Daoy (cell line): Measurements from ENCODE around the gene PREP. TPM values are rescaled to one million over a fixed set of nuclear protein-coding genes. Genes with fewer than 3 reads are reported as not detected.
"Not testable (repeated sequence)": the region's sequence is repeated elsewhere in the genome, so short reads cannot be mapped to it uniquely, and the experiment has no call there.

Experiments
- DNase-seq: peaks from one replicate; pipeline ENCODE4 v3.0.0-alpha.2; 2015; ENCODE audit warnings: low read depth
- total RNA-seq: library from RNA; depleted of rRNA; stranded (reverse); fragments of >200 nt; shearing (Covaris generic); gene quantifications from 2 replicates; pipeline ENCODE4 v1.2.3, GENCODE V29; 2014; rRNA removed

PREP gene
- total RNA-seq, 1 experiment from 2014 or later = 17.0 TPM

DNA sequence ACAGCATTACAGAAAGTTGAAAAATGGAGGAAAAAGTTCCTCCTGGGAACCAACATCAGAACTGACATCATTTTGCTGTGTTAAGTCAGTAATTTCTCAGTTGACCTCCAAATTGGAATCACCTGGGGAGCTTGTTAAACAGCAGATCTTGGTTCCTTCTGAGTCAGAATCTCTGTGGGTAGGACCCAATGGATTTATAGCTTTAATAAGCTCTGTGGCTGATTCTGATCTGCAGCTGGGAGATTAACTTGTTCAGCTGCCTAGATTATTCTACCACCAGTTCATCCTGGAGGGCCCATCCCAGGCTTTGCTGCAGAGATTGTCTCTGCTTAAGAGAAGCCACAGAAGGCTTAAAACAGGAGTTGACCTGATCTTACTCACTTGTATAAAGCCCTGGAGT is 132.4 kb downstream of the PREP start:
- no peak for DNase-seq

DNA sequence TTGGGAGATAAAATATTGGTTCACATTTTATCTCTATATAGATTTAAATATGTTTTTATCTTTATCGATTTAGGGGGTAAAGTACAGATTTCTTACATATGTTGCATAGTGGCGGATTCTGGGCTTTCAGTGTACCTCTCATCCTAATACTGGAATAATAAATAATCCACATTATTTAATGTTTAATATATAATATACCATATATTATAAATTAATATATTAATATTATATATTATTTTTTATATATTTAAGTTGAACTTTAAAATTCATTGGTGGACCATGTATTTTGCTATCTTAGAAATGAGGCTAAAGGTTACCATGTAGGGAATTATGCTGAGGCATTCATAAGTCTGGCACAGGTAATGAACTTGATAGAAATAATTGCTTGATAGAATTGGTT is 133.5 kb downstream of the PREP start:
- no peak for DNase-seq

DNA sequence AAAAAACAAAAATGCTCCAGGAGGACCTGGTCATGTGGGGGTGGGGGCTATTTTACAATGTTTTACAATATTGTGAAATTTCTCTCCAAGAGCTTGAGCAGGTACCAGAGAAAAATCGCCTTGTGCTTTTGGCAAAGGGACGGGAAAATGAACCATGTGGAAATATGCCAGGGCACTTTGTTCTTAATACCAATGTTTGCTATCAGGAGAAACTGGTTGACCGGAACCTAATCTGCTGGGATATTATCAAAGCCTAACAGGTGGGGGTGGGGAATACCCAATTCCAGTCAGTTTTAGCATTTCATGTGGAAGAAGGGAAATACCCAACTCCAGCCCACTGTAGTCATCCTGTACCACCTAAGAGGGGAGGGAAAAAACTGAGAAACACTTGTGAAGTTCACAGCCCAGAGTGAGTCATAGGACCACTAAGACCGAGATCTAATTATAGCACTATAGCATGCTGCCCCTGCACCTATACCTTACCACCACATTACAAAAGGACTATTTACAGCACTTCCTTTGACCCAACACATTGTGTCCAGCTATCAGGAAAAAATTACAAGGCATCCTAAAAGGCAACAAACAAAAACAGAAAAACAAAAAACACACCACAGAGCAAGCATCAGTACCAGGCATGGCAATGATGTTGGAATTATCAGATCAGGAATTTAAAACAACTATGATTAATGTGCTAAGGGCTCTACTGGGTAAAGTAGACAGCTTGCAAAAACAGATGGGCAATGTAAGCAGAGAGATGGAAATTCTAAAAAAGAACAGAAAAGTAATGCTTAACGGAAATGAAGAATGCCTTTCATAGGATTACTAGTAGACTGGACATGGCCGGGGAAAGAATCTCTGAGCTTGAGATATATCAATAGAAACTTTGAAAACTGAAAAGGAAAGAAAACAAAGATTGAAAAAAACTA is 138.9 kb downstream of the PREP start:
- DNase-seq = peak; percentile 28

DNA sequence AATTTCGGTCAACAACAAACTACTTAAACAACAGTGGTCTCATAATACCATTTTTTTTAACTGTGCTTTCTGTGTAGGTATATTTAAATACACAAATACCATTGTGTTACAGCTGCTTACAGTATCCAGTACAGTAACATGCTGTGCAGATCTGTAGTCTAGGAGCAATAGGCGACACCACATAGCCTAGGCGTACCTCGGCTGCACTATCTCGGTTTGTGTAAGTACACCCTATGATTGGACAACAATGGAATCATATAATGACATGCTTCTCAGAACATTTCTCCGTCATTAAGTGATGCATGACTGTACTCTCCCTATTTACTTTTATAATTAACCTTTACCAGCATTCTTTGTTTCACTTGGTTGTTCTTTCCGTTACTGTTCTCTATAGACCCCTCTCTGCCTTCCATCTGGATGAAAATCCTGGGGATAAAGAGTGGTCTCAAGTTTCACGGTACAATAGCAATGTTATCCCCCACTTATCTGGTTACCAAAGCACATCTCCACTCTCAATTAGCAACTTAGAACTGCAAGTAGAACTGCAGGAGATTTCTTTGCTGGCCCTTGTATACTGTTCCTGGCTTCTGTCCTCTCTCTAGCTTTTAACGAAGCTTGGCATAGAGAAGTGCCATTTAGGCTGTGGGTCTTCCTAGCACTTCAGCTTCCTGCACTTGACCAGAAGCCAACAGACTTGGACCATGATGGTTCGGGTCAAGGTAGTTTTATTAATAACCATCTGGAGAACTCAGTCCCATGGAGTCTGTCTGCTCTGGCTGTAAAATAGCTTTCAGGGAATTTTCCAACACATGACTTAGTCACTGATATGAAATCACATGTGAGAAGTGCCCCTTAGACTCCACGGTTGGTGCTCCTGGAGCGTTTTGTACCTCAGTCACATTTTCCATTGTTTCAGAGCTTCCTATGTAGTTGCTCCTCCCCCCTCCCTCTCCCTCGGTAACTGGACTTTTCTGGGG is 142.7 kb downstream of the PREP start:
- DNase-seq = peak; percentile 46

DNA sequence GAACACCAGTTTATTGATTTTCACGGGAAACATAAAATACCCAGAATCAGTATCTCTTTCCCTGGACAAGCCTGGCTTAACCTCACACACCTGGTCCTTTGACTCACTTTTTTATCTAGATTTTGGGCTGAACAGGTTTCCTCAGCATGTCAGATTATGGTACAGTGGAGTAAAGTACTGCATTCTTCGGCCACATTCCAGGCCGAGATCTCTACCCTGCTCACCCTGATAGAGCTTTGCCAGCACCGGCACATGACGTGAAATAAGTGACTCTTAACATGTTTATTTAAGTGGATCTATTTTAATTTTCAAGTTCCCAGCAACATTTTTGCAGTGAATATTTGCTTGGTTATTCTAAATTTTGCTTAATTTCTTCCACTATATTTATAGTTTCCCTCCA is 144.1 kb downstream of the PREP start:
- DNase-seq = no peak

DNA sequence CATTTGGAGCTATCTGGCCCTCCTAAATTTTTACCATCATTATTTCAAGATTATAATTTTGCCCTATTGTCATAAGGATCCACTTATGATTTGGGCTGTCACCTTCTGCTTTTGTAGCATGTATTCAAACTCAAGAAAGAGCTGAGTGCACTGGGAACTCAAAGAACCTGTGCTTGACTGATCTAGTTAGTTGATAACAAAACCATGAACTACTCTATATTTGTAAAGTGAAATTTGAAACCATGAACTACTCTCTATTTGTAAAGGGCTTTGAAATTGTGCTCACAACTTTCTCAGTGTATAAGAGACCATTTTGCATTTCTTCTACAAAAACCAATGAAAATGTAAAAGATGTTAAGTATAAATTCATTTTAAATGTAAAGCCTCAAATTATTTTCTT is 145.5 kb downstream of the PREP start:
- no peak for DNase-seq

DNA sequence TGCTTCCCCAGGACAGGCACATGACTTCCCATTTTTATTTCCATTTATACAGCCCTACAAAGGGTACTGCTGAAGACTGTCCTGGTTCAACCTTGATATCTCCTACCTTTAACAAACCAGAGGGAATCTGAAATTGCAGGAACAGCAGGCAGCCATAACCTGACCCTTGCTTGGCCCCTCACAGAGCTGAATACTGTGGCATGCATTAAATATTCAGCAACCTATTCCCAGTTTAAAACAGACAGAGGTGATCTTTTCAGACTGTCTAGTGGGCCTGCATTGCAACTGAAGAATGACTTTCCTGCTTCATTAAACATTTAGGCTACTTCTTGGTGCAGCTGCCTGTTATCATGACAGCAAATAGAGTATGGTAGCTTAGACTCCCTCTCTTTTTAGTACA is 146.3 kb downstream of the PREP start:
- no peak for DNase-seq

DNA sequence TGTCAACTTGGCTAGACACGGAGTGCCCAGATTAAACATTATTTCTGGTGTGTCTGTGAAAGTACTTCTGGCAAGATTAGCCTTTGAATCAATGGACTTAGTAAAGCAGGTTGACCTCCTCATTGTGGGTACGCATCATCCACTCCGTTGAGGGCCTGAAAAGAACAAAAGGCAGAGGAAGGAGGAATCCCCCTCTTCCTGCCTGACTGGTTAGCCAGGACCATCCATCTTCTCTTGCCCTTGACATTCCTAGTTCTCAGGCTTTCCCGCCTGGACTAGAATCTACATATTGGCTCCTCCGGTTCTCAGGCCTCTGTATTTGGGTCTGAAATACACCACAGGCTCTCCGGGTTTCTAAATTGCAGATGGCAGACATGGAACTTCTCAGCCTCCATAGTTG is 149.1 kb downstream of the PREP start:
- no peak for DNase-seq

DNA sequence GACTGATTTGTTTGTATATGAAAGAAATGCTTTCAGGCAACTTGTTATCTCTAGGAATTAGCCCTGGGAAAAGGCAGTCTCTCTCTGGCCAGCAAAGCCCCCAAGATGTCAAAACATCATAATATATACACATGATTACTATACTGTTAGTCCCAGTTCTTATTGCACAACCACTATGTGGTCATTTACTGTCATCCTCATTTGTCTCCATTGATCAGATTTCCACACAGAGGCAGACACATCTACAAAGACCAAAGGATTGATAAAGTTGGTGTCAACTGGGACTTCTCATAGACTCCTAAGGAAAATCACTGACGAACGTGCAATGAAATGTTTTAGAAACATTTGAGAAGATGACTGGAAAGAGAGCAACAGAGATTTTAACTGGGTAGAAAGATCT is 151.2 kb downstream of the PREP start:
- no peak for DNase-seq

DNA sequence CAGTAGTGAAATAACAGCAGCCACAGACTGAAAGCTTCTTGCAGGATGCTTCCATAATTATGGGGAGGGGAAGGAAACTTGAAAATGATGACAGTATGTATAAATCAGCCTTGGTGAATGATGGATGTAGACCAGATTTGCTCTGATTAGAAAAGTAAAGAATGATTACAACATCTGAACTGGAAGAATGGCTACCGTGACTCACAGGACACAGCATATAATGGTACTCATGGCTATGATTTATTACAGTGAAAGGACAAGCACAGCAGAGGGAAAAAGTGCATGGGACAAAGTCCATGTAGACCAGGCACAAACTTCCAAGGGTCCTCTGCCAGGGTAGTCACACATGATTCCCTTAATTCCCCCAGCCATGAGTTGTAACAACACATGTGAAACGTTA is 152.3 kb downstream of the PREP start:
- no peak for DNase-seq

DNA sequence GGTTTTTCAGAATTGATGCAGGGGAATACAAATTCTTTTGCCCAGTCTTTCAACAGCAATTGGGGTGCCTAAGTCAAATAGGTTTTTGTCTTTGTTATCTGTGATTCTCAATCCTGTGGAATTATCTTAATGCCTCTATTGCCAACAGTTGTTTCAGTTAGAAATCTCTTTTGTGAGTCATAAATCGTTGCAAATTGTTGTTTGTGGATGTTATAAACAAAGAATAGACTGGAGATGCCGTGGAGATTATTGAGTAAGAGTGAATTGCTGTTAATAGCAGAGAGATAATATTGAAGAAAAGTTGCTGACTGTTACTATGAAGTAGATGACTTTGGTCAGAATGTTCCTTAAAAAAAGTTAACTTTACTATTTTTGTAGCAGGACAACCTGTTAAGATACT is 159.4 kb downstream of the PREP start:
- no peak for DNase-seq

DNA sequence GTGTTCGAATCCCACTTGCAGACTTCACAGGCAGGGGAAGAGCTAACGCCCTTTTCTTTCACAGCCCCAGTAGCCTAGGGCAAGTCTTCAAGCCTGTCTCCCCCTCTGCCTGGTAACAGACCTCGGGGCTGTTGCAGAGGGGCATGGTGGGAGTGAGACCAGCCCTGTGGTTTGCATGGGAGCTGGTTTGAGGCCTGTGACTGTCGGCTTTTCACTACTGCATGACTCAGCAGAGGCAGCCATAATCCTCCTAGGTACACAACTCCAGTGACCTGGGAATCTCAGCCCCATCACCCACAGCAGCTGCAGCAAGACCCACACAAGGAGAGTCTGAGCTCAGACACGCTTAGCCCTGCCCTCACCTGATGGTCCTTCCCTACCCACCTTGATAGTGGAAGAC is 167.7 kb downstream of the PREP start:
- no peak for DNase-seq

DNA sequence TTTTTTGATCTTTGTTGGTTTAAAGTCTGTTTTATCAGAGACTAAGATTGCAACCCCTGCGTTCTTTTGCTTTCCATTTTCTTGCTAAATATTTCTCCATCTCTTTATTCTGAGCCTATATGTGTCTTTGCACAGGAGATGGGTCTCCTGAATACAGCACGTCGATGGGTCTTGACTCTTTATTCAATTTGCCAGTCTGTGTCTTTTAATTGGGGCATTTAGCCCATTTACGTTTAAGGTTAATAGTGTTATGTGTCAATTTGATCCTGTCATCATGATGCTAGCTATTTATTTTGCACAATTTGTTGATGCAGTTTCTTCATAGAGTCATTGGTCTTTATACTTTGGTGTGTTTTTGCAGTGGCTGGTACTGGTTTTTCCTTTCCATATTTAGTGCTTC is 171.1 kb downstream of the PREP start:
- not testable (repeated sequence) for DNase-seq

Other genes with a start within 250 kb of the PREP start
- 26.3 and 33.3 TPM in 2 replicates for gene POPDC3, start 223.1 kb downstream of the PREP start, total RNA-seq